WTC11 (cell line): ENCODE data around the gene INTS4. TPM values are rescaled to one million over a fixed set of nuclear protein-coding genes. Genes with fewer than 3 reads are reported as not detected.

ENCODE experiments used
- ATAC-seq: fragments of 200-7000 bp; cut with Tn5 transposase; 2 replicates; pipeline ENCODE4 v1.10.0; 2021; ENCODE audit warnings: mild to moderate bottlenecking, moderate library complexity
- CTCF ChIA-PET: fragments of 300-600 bp; sonication (Branson Sonifier 250); formaldehyde crosslinking; loops from one replicate; lab custom pipeline; 2021; ENCODE audit warnings: antibody characterized with exemption; lab: Charles Lee
- POLR2A ChIA-PET: fragments of 350-600 bp; sonication (Branson Sonifier 250); formaldehyde crosslinking; loops from one replicate; lab custom pipeline; 2021; ENCODE audit warnings: antibody characterized with exemption; lab: Charles Lee
- DNase-seq: peaks from one replicate; pipeline ENCODE4 v3.0.0; 2021; ENCODE audit warnings: low spot score
- H3K27ac Mint-ChIP-seq: 2 replicates; pipeline ENCODE4 v1.8.0; 2021; ENCODE audit warnings: mixed read lengths
- H3K27me3 Mint-ChIP-seq: 2 replicates; pipeline ENCODE4 v1.8.0; 2021; ENCODE audit warnings: low read depth, mild to moderate bottlenecking, moderate library complexity, mixed read lengths
- H3K36me3 Mint-ChIP-seq: 2 replicates; pipeline ENCODE4 v1.8.0; 2021; ENCODE audit warnings: mixed read lengths
- H3K4me1 Mint-ChIP-seq: 2 replicates; pipeline ENCODE4 v1.8.0; 2022; ENCODE audit warnings: mixed read lengths
- H3K4me3 Mint-ChIP-seq: 2 replicates; pipeline ENCODE4 v1.8.0; 2021; ENCODE audit warnings: mild to moderate bottlenecking, moderate library complexity, mixed read lengths
- H3K9me3 Mint-ChIP-seq: 2 replicates; pipeline ENCODE4 v1.8.0; 2021; ENCODE audit warnings: mixed read lengths
- ATF3 ChIP-seq: sonication (generic); formaldehyde crosslinking; conservative IDR thresholded peaks from 2 replicates; pipeline ENCODE4 v1.8.1; 2022; ENCODE audit warnings: mild to moderate bottlenecking, missing genetic modification reagents
- CREM ChIP-seq: sonication (generic); formaldehyde crosslinking; IDR thresholded peaks from 2 replicates; pipeline ENCODE4 v1.8.1; 2022; ENCODE audit warnings: mild to moderate bottlenecking, missing genetic modification reagents, moderate library complexity
- E2F5 ChIP-seq: sonication (generic); formaldehyde crosslinking; IDR thresholded peaks from 2 replicates; pipeline ENCODE4 v1.8.1; 2022; ENCODE audit warnings: mild to moderate bottlenecking, moderate library complexity, missing genetic modification reagents
- ELF4 ChIP-seq: sonication (generic); formaldehyde crosslinking; IDR thresholded peaks from 2 replicates; pipeline ENCODE4 v1.8.1; 2022; ENCODE audit warnings: low read depth, mild to moderate bottlenecking, moderate library complexity, missing genetic modification reagents
- ERG ChIP-seq: fragments of 250-450 bp; sonication (Bioruptor Pico); IDR thresholded peaks from 2 replicates; pipeline ENCODE4 v1.8.0; 2021; ENCODE audit warnings: mild to moderate bottlenecking
- FOXK1 ChIP-seq: sonication (generic); formaldehyde crosslinking; IDR thresholded peaks from 2 replicates; pipeline ENCODE4 v1.8.0; 2022; ENCODE audit warnings: mild to moderate bottlenecking, moderate library complexity, missing genetic modification reagents
- FOXP4 ChIP-seq: sonication (generic); formaldehyde crosslinking; IDR thresholded peaks from 2 replicates; pipeline ENCODE4 v1.8.0; 2022; ENCODE audit warnings: mild to moderate bottlenecking, missing genetic modification reagents
- GTF2I ChIP-seq: fragments of 250-450 bp; sonication (Bioruptor Pico); conservative IDR thresholded peaks from 2 replicates; pipeline ENCODE4 v1.4.0; 2021; ENCODE audit warnings: mild to moderate bottlenecking
- HMGXB4 ChIP-seq: sonication (generic); formaldehyde crosslinking; IDR thresholded peaks from 2 replicates; pipeline ENCODE4 v1.8.1; 2023; ENCODE audit warnings: mild to moderate bottlenecking, moderate library complexity, missing genetic modification reagents
- IRF1 ChIP-seq: sonication (generic); formaldehyde crosslinking; IDR thresholded peaks from 2 replicates; pipeline ENCODE4 v1.8.0; 2023; ENCODE audit warnings: missing genetic modification reagents
- JAZF1 ChIP-seq: fragments of 250-450 bp; sonication (Bioruptor Pico); IDR thresholded peaks from 2 replicates; pipeline ENCODE4 v1.9.0; 2021; ENCODE audit warnings: moderate library complexity, mild to moderate bottlenecking, inconsistent platforms
- JUN ChIP-seq: sonication (generic); formaldehyde crosslinking; IDR thresholded peaks from 2 replicates; pipeline ENCODE4 v1.8.0; 2023; ENCODE audit warnings: mild to moderate bottlenecking, missing genetic modification reagents
- MAX ChIP-seq: sonication (generic); formaldehyde crosslinking; IDR thresholded peaks from 2 replicates; pipeline ENCODE4 v1.8.0; 2022; ENCODE audit warnings: mild to moderate bottlenecking, missing genetic modification reagents
- MXD4 ChIP-seq: fragments of 250-450 bp; sonication (Bioruptor Pico); IDR thresholded peaks from 2 replicates; pipeline ENCODE4 v1.8.0; 2021; ENCODE audit warnings: mild to moderate bottlenecking, moderate library complexity, borderline replicate concordance
- MYBL2 ChIP-seq: sonication (generic); formaldehyde crosslinking; IDR thresholded peaks from 2 replicates; pipeline ENCODE4 v1.8.1; 2023; ENCODE audit warnings: mild to moderate bottlenecking, moderate library complexity, missing genetic modification reagents
- NFATC4 ChIP-seq: fragments of 250-450 bp; sonication (Bioruptor Pico); IDR thresholded peaks from 2 replicates; pipeline ENCODE4 v1.9.0; 2021; ENCODE audit warnings: mild to moderate bottlenecking
- NR3C1 ChIP-seq: sonication (generic); formaldehyde crosslinking; conservative IDR thresholded peaks from 2 replicates; pipeline ENCODE4 v1.8.1; 2023; ENCODE audit warnings: low read depth, mild to moderate bottlenecking, missing genetic modification reagents
- RELA ChIP-seq: sonication (generic); formaldehyde crosslinking; IDR thresholded peaks from 2 replicates; pipeline ENCODE4 v1.8.1; 2022; ENCODE audit warnings: missing genetic modification reagents, mild to moderate bottlenecking, borderline replicate concordance
- RORB ChIP-seq: fragments of 250-450 bp; sonication (Bioruptor Pico); IDR thresholded peaks from 2 replicates; pipeline ENCODE4 v1.9.0; 2021; ENCODE audit warnings: mild to moderate bottlenecking
- SMAD4 ChIP-seq: sonication (generic); formaldehyde crosslinking; IDR thresholded peaks from 2 replicates; pipeline ENCODE4 v1.8.0; 2022; ENCODE audit warnings: mild to moderate bottlenecking, missing genetic modification reagents
- TCF7 ChIP-seq: sonication (generic); formaldehyde crosslinking; IDR thresholded peaks from 2 replicates; pipeline ENCODE4 v1.8.0; 2022; ENCODE audit warnings: mild to moderate bottlenecking, low read depth, missing genetic modification reagents, moderate library complexity
- ZBTB43 ChIP-seq: sonication (generic); formaldehyde crosslinking; IDR thresholded peaks from 2 replicates; pipeline ENCODE4 v1.8.1; 2023; ENCODE audit warnings: mild to moderate bottlenecking, missing genetic modification reagents
- ZNF138 ChIP-seq: sonication (generic); formaldehyde crosslinking; conservative IDR thresholded peaks from 2 replicates; pipeline ENCODE4 v1.8.1; 2022; ENCODE audit warnings: mild to moderate bottlenecking, moderate library complexity, missing genetic modification reagents
- ZNF219 ChIP-seq: sonication (generic); formaldehyde crosslinking; IDR thresholded peaks from 2 replicates; pipeline ENCODE4 v1.8.0; 2023; ENCODE audit warnings: missing genetic modification reagents, mild to moderate bottlenecking, borderline replicate concordance
- ZNF232 ChIP-seq: sonication (generic); formaldehyde crosslinking; IDR thresholded peaks from 2 replicates; pipeline ENCODE4 v1.8.0; 2022; ENCODE audit warnings: mild to moderate bottlenecking, missing genetic modification reagents
- ZNF317 ChIP-seq: sonication (generic); formaldehyde crosslinking; IDR thresholded peaks from 2 replicates; pipeline ENCODE4 v1.8.1; 2023; ENCODE audit warnings: low read depth, mild to moderate bottlenecking, moderate library complexity, missing genetic modification reagents, borderline replicate concordance
- ZNF396 ChIP-seq: fragments of 250-450 bp; sonication (Bioruptor Pico); IDR thresholded peaks from 2 replicates; pipeline ENCODE4 v1.8.0; 2021; ENCODE audit warnings: mild to moderate bottlenecking, moderate library complexity, borderline replicate concordance
- ZNF423 ChIP-seq: fragments of 250-450 bp; sonication (Bioruptor Pico); IDR thresholded peaks from 2 replicates; pipeline ENCODE4 v2.1.2; 2022; ENCODE audit warnings: mild to moderate bottlenecking, moderate library complexity
- ZNF671 ChIP-seq: fragments of 250-450 bp; sonication (Bioruptor Pico); IDR thresholded peaks from 2 replicates; pipeline ENCODE4 v1.8.0; 2021; ENCODE audit warnings: mild to moderate bottlenecking
- total RNA-seq: library from RNA; stranded (reverse); gene quantifications from 3 replicates; pipeline ENCODE4 v1.2.3, GENCODE V29; 2021

Gene INTS4
- total RNA-seq, 1 experiment from 2014 or later = 34.2 TPM

- POLR2A ChIA-PET = no interaction called here
- CTCF ChIA-PET = no interaction called here
- no peak for TF ChIP-seq E2F5 (CRISPR knock-in tag)
- no peak for TF ChIP-seq IRF1 (CRISPR knock-in tag)
- TF ChIP-seq GTF2I (CRISPR knock-in tag) = no peak
- no peak for TF ChIP-seq MXD4 (CRISPR knock-in tag)
- no peak for TF ChIP-seq MAX (CRISPR knock-in tag)
- TF ChIP-seq ZNF317 (CRISPR knock-in tag) = no peak
- TF ChIP-seq ZNF671 (CRISPR knock-in tag) = no peak
- no peak for TF ChIP-seq ELF4
- TF ChIP-seq JAZF1 = no peak
- no peak for TF ChIP-seq ATF3 (CRISPR knock-in tag)
- TF ChIP-seq CREM (CRISPR knock-in tag) = no peak
- TF ChIP-seq SMAD4 (CRISPR knock-in tag) = no peak
- TF ChIP-seq ZBTB43 (CRISPR knock-in tag) = no peak
- no peak for TF ChIP-seq NR3C1
- no peak for TF ChIP-seq TCF7 (CRISPR knock-in tag)
- no peak for TF ChIP-seq RORB (CRISPR knock-in tag)
- no peak for TF ChIP-seq ZNF219 (CRISPR knock-in tag)
- no peak for TF ChIP-seq JUN (CRISPR knock-in tag)
- TF ChIP-seq FOXK1 (CRISPR knock-in tag) = no peak
- TF ChIP-seq ZNF138 (CRISPR knock-in tag) = no peak
- H3K9me3 Mint-ChIP-seq = no peaks in the 10 kb centered on the region
- H3K4me1 Mint-ChIP-seq = no peaks in the 10 kb centered on the region
- no peak overlapping the region for H3K4me3 Mint-ChIP-seq
- DNase-seq (no peak), ATAC-seq (no peak)
- no peaks in the 10 kb centered on the region for H3K27me3 Mint-ChIP-seq
- H3K36me3 Mint-ChIP-seq = peaks cover 3% of the 10 kb centered on the region; the same call in 1 of the 2 replicates
- no peak overlapping the region for H3K27ac Mint-ChIP-seq
These were observed 27.3 kb downstream of the INTS4 start for GRCh38 chr11:77967121-77967520.

- POLR2A ChIA-PET = no interaction called here
- Mint-ChIP-seq H3K4me1 (no peaks in the 10 kb centered on the region), H3K27me3 (no peaks in the 10 kb centered on the region), H3K36me3 (peaks cover 3% of the 10 kb centered on the region; the same call in 1 of the 2 replicates), H3K27ac (no peak overlapping the region), H3K4me3 (no peak overlapping the region), H3K9me3 (no peaks in the 10 kb centered on the region)
- ATAC-seq (no peak), DNase-seq (no peak)
- CTCF ChIA-PET = no interaction called here
- no peak for TF ChIP-seq ZNF423
- no peak for TF ChIP-seq NFATC4 (CRISPR knock-in tag)
- TF ChIP-seq ZNF396 (CRISPR knock-in tag) = no peak
- TF ChIP-seq RELA (CRISPR knock-in tag) = no peak
- no peak for TF ChIP-seq MYBL2 (CRISPR knock-in tag)
- no peak for TF ChIP-seq ZNF232 (CRISPR knock-in tag)
- TF ChIP-seq ERG (CRISPR knock-in tag) = no peak
- no peak for TF ChIP-seq RORB (CRISPR knock-in tag)
- TF ChIP-seq FOXP4 (CRISPR knock-in tag) = no peak
- TF ChIP-seq HMGXB4 = no peak
These were observed 28.1 kb downstream of the INTS4 start for GRCh38 chr11:77966338-77966737.
